NK-92 (cell line): ENCODE data around the gene LCE2B.

Source experiments
- DNase-seq: peaks from one replicate; lab custom pipeline; 2025; ENCODE audit not compliant: unreplicated experiment; lab: John Stamatoyannopoulos, UW

The LCE2B gene

GRCh38 chr1:152728986-152729385 lies 43.1 kb downstream of the LCE2B start:
- no peak for DNase-seq

DNA sequence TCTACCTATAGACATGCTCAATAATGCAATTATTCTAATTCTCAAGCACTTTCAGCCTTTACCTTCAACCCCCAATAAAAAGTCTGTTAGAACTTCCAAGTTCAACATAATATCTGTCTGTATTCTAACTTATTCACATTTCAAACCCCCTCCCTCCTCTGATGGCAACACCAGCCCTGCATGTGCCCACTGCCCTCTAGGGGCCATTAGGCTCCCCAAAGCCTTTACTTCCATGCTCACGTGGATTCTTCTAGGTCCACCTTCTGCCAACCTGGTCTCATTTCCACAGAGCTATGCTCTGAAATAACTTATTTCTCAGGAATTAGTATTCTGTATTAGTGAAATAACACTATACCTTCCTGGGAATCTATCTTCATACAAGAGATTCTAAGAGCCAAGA lies 49.7 kb downstream of the LCE2B start:
- DNase-seq, result no peak
